HG03457 (cell line): ENCODE results near the gene GLIS2.

Source experiments
- ATAC-seq: cut with Tn5 transposase; IDR thresholded peaks from one replicate; pipeline ENCODE4 v1.9.1; 2021; ENCODE audit warnings: moderate number of reproducible peaks; ENCODE audit not compliant: unreplicated experiment

The GLIS2 gene

DNA sequence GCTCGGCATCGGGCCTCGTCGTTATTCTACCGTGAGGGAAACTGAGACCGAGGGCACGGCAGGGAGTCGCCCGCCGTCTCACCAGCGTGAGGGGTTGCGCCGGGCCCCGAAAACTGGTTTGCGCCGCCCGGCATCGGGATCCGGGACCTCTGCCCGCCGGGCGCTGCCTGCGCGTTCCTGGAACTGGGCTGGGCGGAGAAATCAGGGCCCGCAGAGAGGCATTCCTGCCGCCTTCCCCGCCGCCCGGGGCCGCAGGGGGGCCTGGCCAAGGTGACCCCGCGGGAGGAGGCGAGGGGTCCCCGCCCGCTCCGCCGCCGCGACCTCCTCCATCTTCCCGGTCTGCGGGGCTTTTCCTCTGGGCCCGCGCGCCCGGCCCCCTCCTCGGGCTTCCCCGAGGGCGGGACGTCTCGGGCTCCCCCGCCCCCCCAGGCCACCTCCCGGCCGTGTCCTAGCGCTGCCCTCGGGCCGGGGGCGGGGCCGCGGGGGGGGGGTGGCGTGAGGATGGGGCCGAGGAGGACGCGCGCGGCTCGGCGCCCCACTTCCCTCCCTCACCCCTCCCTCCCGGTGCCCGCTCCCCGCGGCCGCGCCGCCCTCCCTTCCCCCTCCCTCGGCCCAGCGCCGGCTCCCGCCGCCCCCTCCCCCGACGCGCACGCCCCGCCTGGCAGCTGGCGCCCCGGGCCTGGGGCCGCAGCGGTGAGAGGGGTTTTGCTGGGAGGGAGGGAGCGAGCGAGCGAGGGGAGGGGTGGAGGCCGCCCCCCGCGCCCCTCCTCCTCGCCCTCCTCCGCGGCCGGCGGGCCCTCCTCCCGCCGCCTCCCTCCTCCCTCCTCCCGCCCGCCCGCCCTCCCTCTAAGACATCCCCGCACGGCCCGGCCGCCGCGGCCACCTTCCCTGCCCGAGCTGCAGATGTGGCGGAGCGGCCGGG lies at the start of gene GLIS2:
TSS of gene GLIS2 (plus strand) at position 882 of the 922 bp plus-strand sequence. CDS start 16,214 bp downstream, outside the sequence.
- no peak for ATAC-seq

DNA sequence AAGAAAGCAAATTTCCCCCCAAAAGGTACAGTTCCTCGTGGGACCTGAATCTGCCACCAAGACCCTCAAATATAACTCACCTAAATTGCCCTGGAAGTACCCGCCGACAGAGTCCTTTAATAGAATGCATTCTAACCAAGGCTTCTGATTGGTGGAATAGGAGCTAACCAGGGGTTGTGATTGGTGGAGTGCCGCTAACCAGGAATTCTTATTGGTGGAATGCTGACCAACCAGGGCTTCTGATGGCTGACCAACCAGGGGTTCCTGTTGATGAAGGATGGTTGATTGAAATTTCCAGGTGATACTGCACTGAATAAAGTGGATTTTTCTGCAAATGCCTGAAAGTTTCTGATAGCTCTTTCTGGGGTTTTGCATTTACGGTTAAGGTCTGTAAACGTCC lies 49.5 kb upstream of the GLIS2 start:
- no peak for ATAC-seq

DNA sequence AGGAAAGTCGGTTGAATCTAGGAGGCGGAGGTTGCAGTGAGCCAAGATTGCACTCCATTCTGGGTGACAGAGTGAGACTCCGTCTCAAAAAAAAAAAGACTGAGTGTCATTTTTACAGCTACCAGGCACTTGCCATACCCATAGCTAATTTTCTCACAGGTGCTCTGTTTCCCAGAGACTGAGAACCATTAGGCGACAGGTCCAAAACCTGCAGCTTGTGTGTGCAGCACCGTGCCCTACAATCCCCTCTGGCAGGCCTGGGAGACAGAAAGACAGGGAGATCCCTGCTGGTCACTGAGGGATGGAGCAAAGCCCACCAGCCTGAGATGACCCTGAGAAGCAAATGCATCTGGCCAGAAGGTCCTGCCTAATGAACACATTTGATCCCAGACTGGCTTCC lies 45.8 kb upstream of the GLIS2 start:
- ATAC-seq: no peak

DNA sequence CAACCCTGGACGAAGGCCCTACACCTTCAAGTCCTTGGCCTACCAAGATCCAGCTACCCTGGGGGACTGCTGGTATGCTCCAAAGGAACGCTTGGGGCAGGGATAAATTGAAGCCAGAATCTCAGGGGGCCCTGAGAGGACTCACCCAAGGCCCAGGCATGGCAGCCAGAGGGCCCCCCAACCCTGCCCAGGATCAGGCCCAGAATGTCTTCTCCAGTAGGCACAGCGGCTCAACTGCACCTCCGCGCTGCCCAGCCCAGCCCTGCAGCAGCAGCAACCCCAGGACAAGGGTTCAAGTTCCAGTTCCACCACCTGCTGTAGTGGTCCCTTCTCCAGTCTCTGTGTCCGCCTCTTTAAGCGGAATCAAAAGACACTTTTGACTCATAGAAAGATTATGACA lies 45.3 kb upstream of the GLIS2 start:
- ATAC-seq: no peak

DNA sequence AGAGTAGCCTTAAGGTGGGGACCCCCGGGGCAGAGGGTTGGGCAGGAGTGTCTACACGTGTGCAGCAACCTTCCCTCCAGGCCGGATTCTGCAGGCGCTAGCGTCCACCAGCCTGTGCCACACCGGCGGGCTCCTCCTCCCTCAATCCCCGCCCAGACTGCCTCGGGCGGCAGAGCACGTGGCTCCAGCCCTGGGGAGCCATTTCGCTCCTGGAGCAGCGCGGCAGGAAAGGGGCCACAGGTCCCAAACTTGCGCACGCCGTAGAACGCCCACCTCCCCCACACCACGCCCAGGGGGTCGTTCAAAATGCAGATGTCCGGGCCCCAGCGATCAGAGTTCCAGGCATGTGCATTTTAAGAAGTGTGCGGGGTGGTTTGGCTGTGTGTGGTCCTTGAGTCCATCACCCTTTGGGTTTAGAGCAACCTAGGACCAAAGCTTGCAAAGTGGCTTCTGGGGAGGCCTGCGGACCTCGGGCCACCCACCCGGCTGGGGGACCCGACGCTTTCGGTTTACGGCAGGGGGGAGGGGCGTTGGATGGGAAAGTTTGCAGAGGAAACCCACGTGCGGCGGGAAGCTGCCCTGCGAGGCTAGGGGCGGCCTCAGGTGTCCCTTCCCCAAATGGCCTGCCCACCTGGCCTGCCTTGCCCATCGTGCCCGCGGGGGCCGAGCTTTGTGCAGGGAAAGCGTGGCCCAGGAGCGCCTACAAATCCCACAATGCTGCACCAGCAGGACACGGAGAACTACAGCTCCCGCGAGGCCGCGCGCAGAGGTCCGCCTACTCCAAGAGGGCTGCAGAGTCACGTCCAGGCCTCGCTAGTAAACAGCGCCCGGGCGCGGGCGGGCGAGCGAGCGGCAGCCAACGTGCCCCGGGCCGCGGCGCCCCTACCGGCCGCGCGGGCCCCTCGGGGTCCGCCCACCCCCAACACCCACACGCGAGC lies 44.4 kb upstream of the GLIS2 start:
- ATAC-seq: peak; percentile 42

DNA sequence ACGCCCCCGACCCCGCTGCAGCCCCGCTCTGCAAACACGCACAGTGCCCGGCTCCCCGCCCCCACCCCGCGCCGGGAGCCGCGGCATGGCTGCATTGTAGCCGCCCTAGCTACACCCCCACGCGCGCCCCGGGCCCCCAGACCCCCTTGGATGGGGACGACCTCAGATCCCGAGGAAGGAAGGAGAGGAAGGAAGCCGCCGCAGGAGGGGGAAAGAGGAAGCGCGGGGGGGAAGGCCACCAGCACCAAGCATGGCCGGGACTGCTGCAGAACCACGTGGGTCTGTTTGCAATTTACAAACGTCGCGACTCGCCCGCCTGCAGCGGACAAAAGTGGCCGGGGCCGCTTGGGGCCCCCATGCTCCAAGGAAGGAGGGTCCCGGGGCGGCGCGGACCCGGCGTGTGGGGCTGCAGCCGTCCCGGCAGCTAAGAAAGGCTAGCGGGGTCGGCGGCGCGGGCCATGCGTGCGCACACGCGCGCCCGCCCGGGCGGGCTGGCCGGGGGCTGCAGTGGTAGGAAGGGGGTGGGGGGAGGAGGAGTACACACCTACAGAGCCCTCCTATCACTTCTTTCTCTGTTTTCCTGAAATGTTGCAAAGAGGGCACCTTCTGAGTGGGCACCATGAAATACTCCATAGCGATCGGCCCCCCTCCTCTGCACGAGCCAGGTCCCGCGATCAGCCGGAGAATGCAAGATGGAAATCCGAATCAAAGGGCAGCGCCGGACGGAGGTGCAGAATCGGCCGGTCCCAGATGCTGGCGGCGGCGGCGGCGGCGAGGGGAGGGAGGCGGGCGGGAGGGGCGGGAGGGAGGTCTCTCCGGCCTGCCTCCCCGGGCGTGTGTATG lies 43.5 kb upstream of the GLIS2 start:
- ATAC-seq: peak; percentile 2

DNA sequence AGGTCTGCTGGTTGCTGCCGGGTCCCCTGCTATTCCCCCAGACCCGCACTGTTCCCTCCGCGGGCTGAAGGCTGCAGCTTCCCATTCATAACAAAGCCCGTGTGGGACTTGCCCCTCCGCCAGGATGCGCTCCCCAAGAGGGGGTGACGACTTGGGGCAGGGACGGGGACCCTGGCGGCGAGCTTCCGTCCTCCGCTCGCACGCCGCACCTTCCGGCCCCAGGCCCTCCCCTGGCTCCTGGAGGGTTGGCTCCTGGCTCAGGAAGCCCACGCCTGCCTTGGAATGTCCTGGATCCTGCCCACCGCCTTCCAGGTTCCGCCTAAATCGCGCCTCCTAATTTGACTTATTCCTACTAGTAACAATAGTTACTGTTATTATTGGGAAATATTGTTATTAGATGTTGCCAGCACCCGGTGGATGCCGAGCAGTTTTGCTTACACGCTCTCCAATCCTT lies 42.0 kb upstream of the GLIS2 start:
- no peak for ATAC-seq

DNA sequence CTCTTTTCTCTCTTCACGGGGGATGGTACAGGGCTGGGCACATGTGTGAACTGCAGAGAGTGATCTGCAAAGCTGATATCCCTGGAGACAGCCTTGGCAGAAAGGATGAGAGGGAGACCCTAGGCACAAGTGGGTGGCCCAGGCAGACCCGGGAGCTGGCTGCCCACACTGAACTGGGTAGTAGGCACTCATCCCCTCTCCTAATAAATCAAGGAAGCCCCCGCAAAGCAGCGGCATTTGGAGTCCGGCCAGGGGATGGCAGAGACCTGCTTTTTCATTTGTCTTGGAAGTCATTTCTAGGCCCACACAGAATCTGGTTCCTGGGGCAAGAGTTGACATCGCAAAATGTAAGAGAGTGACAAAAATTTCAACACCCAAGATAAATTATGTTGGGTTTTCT lies 40.0 kb upstream of the GLIS2 start:
- ATAC-seq: no peak

DNA sequence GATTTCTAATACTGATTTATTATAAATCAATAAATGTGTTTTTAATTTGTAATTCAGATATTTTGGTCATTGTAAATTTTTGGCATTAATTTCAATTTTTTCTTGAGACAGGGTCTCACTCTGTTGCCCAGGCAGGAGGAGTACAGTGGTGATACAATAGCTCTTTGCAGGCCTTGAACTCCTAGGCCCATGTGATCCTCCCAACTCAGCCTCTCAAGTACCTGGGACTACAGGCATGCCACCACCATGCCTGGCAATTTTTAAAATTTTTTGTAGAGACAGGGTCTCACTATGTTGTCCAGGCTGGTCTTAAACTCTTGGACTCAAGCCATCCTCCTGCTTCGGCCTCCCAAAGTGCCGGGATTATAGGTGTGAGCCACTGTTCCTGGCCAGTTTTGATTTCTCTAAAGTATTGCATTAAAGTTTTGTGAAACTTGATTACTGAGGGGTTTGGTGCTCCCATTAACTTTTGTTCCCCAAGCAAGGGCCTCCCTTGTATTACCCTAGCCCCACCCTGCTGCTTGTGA lies 37.8 kb upstream of the GLIS2 start:
- no peak for ATAC-seq

DNA sequence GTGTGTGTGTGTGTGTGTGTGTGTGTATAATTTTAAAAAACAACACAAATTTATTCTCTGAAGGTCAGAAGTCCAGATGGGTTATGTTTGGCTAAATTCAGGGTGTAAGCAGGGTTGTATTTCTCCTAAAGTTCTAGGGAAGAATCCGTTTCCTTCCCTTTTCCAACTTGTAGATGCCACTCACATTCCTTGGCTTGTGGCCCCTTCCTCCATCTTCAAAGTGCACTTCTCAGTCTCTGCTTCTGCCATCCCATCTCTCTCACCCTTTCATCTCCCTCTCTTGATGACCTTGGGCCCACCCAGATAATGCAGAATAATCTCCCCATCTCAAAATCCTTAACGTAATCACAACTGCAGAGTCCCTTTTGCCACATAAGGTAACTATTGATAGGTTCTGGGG lies 35.2 kb upstream of the GLIS2 start:
- ATAC-seq: no peak

DNA sequence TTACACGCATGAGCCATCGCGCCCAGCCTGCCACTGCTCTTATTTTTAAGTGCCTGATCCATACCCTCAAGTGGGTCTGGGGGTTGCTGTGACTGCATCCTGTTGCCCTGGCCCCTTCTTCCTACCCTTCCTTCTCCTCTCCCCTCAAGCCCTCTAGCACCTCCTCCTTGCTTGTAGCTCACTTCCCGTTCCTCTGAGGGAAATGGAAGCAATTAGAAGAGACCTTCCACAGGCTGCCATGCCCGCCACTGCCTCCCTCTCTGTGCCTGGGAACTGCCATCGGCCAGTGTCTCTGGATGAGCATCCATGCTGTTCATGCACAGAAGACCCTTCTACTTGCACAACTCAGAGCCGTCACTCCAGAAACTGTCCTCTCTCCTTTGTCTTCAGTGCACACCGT lies 32.4 kb upstream of the GLIS2 start:
- no peak for ATAC-seq

DNA sequence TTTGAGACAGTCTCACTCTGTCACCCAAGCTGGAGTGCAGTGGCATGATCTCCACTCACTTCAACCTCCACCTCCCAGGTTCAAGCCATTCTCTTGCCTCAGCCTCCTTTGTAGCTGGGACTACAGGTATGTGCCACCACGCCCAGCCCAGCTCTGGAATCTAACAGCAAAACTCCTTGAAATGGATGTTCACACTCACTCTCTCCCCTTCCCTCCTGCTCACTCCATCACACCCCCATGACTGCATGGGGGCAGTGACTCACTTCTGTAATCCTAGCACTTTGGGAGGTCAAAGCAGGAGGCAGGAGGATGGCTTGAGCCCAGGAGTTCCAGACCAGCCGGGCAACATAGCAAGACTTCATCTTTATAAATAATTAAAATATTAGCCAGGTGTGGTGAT lies 31.9 kb upstream of the GLIS2 start:
- ATAC-seq: no peak

DNA sequence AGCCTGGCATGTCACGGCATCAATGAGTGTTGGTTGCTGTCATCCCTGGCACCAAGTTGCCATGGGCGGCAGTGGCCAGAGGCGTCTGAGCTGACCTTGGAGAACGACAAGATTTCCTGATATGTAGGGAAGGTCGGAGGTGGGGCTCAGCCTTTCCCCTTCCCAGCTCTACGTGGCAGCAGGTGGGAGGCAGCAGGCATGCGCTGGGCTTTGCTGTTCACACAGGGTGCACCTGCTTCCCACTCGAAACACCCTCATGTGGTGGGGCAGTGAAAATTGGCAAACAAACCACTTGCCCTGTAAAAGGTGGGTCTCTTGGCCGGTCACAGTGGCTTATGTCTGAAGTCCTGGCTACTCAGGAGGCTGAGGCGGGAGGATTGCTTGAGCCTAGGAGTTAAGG lies 30.7 kb upstream of the GLIS2 start:
- no peak for ATAC-seq

DNA sequence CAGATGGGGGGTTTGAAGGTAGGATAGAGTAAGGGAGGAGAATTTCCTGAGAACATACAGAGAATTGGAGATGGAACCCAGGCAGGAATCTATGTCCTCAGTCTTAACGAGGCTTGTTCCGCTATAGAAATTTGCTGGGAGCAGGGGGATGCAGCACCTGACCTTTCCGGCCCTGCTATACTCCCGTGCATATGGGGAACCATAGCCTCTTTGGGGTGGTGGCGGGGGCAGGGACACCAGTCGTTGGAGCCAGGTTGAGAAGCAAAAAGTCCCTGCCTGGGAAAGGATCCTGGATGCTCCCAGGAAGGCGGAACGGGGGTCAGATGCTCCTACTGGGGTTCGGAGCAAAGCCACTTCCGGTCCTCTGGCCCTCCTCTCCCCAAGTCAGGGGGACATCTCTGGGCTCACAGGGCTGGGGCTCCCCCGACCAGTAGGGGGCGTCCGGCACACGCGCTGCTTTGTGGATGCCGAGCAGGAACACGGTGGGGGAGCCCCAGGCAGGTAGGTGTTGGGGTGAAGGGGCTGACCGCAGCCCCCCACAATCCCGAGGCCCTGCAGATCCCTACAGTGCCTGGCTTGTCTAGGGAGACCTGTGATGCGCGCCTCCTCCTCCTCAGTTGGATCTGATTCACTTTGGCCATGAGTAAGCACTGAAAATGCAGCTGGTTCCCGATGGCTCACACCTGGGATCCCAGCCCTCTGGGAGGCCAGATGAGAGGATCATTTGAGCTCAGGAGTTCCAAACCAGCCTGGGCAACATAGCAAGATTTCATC lies 27.5 kb upstream of the GLIS2 start:
- no peak for ATAC-seq

DNA sequence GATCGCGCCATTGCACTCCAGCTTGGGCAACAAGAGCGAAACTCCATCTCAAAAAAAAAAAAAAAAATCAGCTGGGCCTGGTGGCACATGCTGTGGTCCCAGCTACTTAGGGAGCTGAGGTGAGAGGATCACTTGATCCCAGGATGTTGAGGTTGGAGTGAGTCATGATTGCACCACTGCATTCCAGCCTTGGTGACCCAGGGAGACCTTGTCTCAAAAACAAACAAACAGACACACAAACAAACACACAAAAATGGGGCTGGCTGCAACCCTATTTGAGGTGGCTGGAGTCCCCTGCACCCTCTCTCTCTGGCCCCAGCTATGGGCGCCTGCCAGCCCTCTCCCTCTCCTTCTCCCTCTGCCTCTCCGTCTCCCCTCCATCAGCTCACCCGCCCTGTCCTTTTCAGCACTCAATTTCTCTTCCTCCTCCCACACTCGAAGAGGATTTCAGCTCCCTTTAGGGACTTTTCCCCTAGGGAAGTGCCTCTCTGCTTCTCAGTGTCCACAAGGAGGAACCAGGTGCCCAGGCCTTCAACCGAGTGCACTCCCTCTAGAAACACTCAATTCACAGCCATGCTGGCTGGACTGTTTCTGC lies 25.5 kb upstream of the GLIS2 start:
- ATAC-seq: no peak

DNA sequence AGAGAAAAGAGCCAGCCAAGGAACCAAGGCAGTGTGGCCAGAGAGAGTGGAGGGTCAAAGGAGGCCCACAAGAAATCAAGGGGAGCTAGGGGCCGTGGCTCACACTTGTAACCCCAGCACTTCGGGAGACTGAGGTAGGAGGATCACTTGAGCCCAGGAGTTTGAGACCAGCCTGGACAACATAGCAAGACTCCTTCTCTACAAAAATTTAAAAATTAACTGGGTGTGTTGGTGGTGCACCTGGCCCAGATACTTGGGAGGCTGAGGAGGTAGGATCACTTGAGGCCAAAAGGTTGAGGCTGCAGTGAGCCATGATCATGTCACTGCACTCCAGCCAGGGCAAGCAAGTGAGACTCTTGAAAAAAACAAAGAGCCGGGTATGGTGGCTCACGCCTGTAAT lies 24.2 kb upstream of the GLIS2 start:
- no peak for ATAC-seq

DNA sequence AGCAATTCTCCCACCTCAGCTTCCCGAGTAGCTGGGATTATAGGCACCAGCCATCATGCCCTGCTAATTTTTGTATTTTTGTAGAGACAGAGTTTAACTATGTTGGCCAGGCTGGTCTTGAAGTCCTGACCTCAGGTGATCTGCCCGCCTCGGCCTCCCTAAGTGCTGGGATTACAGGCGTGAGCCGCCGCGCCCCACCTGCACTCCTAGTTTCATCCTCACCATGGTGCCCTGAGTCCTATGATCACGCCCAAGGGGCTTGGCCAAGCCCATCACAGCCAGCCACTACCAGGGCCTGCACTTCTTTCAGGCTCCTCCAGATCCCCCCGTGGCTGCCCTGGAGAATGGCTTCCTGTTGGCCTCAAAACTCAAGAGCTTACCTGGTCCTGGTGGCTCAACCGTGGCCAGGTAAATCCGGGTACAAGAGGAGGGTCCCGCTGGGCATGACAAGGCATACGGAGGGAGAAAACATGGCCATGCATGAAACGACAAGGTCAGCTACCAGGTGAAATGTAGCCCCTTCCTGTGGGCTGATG lies 22.6 kb upstream of the GLIS2 start:
- ATAC-seq: no peak

DNA sequence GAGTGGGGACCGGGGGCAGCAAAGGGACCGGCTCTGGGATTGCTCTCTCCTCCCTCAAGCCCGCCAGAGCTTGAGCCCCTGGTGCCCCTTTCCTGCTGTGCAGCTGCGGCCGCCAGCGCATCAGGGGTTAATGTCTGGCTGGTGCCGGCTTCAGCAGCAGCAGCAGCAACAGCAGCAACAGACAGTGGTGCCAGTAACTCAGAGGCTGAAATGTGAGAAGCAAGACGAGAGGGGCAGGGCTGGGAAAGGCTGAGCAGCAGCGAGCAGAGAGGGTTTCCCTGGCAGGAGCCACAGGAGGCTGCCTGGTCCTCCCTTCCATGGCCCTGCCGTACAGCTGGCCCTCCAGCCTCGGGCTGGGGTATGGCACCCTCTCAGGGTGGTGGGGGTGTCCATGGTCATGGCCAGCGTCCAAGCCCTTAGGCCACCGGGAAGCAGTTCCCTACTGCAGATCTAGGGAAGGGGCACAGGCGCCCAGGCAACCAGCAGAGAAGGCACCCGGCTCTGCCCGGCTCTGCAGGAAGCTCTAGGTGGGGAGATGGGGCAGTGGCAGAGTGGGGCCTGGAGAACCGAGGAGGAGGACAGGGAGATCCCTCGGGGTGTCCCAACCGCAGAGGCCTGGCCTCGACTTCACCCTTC lies 21.9 kb upstream of the GLIS2 start:
- no peak for ATAC-seq

DNA sequence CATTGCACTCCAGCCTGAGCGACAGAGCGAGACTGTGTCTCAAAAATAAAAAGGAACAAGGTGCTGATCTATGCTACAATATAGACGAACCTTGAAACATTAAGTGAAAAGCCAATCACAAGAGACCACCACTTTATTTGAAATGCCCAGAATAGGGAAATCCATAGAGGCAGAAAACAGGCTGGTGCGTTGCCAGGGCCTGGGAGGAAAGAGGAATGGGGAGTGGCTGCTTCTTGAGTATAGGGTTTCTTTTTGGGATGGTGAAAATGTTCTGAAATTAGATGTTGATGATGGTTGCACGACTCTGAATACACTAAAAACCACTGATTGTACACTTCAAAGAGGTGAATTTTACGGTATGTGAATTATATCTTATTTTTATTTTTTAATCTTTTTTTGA lies 20.3 kb upstream of the GLIS2 start:
- no peak for ATAC-seq
